Body of pancreas (tissue), 4 donors: ENCODE data around the gene CCBE1.

Source experiments
- POLR2A ChIP-seq, 3 donors: fragments of 450-650 bp; IDR thresholded peaks; one replicate each; pipeline ENCODE4 v1.6.1; 2016; ENCODE audit warnings: antibody characterized with exemption in 3 of 3, mild to moderate bottlenecking in 2 of 3
- TF ChIP-seq, protein P1 (sequence below), 7 experiments: fragments of 450-650 bp in 4 of 7; fragments of 200-600 bp in 3 of 7; sonication (generic) in 3 of 7; IDR thresholded peaks; one replicate each; pipeline ENCODE4 v1.5.1; 2016 to 2019; ENCODE audit warnings: antibody characterized with exemption in 7 of 7

DNA sequence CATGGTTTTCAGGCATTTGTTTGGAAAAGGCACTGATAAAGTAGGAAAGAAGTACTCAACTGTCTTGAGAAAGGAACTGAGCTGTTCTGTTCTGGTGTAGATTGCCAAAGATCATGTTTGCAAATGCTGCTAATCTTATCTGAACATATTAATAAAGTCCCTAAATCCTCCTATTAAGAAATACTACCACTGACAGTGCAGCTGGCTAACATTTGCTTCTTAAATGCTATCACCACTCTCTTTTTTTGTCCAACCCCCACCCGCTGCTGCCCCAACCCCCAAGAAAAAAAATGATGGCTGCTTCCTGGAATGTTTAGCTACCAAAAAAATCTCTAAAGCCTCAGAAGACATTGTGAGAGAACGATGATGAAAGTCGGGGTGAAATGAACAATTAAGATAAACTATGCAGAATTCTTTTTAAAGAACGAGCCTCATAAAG lies 130.7 kb downstream of the CCBE1 start:
- TF ChIP-seq POLR2A (IDR thresholded peaks at IDR 0.05), result no peak
- TF ChIP-seq, protein P1, sequence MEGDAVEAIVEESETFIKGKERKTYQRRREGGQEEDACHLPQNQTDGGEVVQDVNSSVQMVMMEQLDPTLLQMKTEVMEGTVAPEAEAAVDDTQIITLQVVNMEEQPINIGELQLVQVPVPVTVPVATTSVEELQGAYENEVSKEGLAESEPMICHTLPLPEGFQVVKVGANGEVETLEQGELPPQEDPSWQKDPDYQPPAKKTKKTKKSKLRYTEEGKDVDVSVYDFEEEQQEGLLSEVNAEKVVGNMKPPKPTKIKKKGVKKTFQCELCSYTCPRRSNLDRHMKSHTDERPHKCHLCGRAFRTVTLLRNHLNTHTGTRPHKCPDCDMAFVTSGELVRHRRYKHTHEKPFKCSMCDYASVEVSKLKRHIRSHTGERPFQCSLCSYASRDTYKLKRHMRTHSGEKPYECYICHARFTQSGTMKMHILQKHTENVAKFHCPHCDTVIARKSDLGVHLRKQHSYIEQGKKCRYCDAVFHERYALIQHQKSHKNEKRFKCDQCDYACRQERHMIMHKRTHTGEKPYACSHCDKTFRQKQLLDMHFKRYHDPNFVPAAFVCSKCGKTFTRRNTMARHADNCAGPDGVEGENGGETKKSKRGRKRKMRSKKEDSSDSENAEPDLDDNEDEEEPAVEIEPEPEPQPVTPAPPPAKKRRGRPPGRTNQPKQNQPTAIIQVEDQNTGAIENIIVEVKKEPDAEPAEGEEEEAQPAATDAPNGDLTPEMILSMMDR (IDR thresholded peaks at IDR 0.05), result no peak
